ENCODE measurements around the gene SORCS2. TPM values are rescaled to one million over a fixed set of nuclear protein-coding genes. Genes with fewer than 3 reads are reported as not detected.

The SORCS2 gene
- total and polyA plus RNA-seq, 2 of the 8 experiments (the other 6 are each of a cell fraction or from before 2014, with no cell fraction given), result 0.36 to 1.8 TPM

- no peak for TF ChIP-seq CHD7 (IDR thresholded peaks at IDR 0.05; ENCODE audit: insufficient replicate concordance, low read length)
- no peak for TF ChIP-seq MAFK (IDR thresholded peaks at IDR 0.05; ENCODE audit: low read depth, low read length)
- no peak for TF ChIP-seq NRF1 (IDR thresholded peaks at IDR 0.05; ENCODE audit: low read depth, low read length)
- no peak for TF ChIP-seq RFX5 (IDR thresholded peaks at IDR 0.05; ENCODE audit: borderline replicate concordance, low read depth, low read length)
Observed at GRCh38 chr4:7224001-7224400, 31.7 kb downstream of the SORCS2 start (continued).
